Activated T-helper 1 cell treated with anti-CD3 and anti-CD28 coated beads, Interleukin-2, amount 50 U/mL, for 16 hours (primary cell): Measurements from ENCODE around the gene SCN9A.
"Not testable (repeated sequence)": the region's sequence is repeated elsewhere in the genome, so short reads cannot be mapped to it uniquely, and the experiment has no call there.

Source experiments
- DNase-seq, 2 donors: peaks; one replicate each; pipeline ENCODE4 v3.0.0-alpha.2; 2020; ENCODE audit warnings: low read depth in 1 of 2, low spot score in 1 of 2

SCN9A gene

GRCh38 chr2:166246901-166247300 lies 128.8 kb downstream of the SCN9A start:
- DNase-seq: no peak

GRCh38 chr2:166242309-166242708 lies 133.4 kb downstream of the SCN9A start:
- DNase-seq: no peak

GRCh38 chr2:166240387-166241313 lies 135.1 kb downstream of the SCN9A start:
- no peak for DNase-seq

GRCh38 chr2:166239548-166239947 lies 136.2 kb downstream of the SCN9A start:
- no peak for DNase-seq

- DNase-seq: no peak
These were observed 137.6 kb downstream of the SCN9A start for GRCh38 chr2:166238176-166238575.

GRCh38 chr2:166234112-166234846 lies 141.5 kb downstream of the SCN9A start:
- DNase-seq: no peak

- DNase-seq: no peak
These were observed 142.5 kb downstream of the SCN9A start for GRCh38 chr2:166233244-166233643.

GRCh38 chr2:166230724-166231070 lies 145.0 kb downstream of the SCN9A start:
- no peak for DNase-seq

- DNase-seq: no peak
These were observed 145.6 kb downstream of the SCN9A start for GRCh38 chr2:166230024-166230723.

- no peak for DNase-seq
These were observed 146.1 kb downstream of the SCN9A start for GRCh38 chr2:166229678-166230023.

- DNase-seq: no peak
These were observed 151.5 kb downstream of the SCN9A start for GRCh38 chr2:166224197-166224596.

GRCh38 chr2:166223298-166223697 lies 152.4 kb downstream of the SCN9A start:
- DNase-seq: no peak

GRCh38 chr2:166211079-166211478 lies 164.7 kb downstream of the SCN9A start:
- DNase-seq: no peak

- DNase-seq: not testable (repeated sequence)
These were observed 165.8 kb downstream of the SCN9A start for GRCh38 chr2:166209944-166210343.

GRCh38 chr2:166209367-166209766 lies 166.4 kb downstream of the SCN9A start:
- DNase-seq: not testable (repeated sequence)

- not testable (repeated sequence) for DNase-seq
These were observed 169.6 kb downstream of the SCN9A start for GRCh38 chr2:166206153-166206552.

- no peak for DNase-seq
These were observed 173.0 kb downstream of the SCN9A start for GRCh38 chr2:166202778-166203177.

- no peak for DNase-seq
These were observed 178.3 kb downstream of the SCN9A start for GRCh38 chr2:166197446-166197845.

- DNase-seq: no peak
These were observed 182.3 kb downstream of the SCN9A start for GRCh38 chr2:166193407-166193806.

- no peak for DNase-seq
These were observed 187.7 kb downstream of the SCN9A start for GRCh38 chr2:166188084-166188483.

GRCh38 chr2:166184789-166185188 lies 191.0 kb downstream of the SCN9A start:
- DNase-seq: no peak

- no peak for DNase-seq
These were observed 194.0 kb downstream of the SCN9A start for GRCh38 chr2:166181813-166182154.
